ENCODE data around the gene NUMB.
A peak's percentile ranks its signal among the peaks of the same experiment; 100 is the strongest.

NUMB gene

GRCh38 chr14:73368616-73369015 lies 89.7 kb downstream of the NUMB start:
- TF ChIP-seq GATA2 (IDR thresholded peaks at IDR 0.05; ENCODE audit: low read depth, low read length), result no peak
- TF ChIP-seq GATA3 (IDR thresholded peaks at IDR 0.05; ENCODE audit: low read depth, low read length), result no peak

- TF ChIP-seq GATA3 (IDR thresholded peaks at IDR 0.05; ENCODE audit: low read depth, low read length) (no peak), GATA2 (IDR thresholded peaks at IDR 0.05; ENCODE audit: low read depth, low read length) (no peak)
Observed at GRCh38 chr14:73365727-73366126, 92.6 kb downstream of the NUMB start.

GRCh38 chr14:73364559-73364958 lies 93.8 kb downstream of the NUMB start:
- TF ChIP-seq GATA3 (IDR thresholded peaks at IDR 0.05; ENCODE audit: low read depth, low read length) (no peak), GATA2 (IDR thresholded peaks at IDR 0.05; ENCODE audit: low read depth, low read length) (no peak)

GRCh38 chr14:73359445-73359844 lies 98.9 kb downstream of the NUMB start:
- TF ChIP-seq GATA3 (IDR thresholded peaks at IDR 0.05; ENCODE audit: low read depth, low read length), result no peak
- TF ChIP-seq GATA2 (IDR thresholded peaks at IDR 0.05; ENCODE audit: low read depth, low read length), result no peak

- TF ChIP-seq GATA3 (IDR thresholded peaks at IDR 0.05; ENCODE audit: low read depth, low read length) (no peak), GATA2 (IDR thresholded peaks at IDR 0.05; ENCODE audit: low read depth, low read length) (no peak)
Observed at GRCh38 chr14:73358187-73358586, 100.2 kb downstream of the NUMB start.

GRCh38 chr14:73344319-73344718 lies 114.0 kb downstream of the NUMB start:
- TF ChIP-seq GATA2 (IDR thresholded peaks at IDR 0.05; ENCODE audit: low read depth, low read length), result no peak
- TF ChIP-seq GATA3 (IDR thresholded peaks at IDR 0.05; ENCODE audit: low read depth, low read length), result no peak

GRCh38 chr14:73342670-73343069 lies 115.7 kb downstream of the NUMB start:
- TF ChIP-seq GATA3 (IDR thresholded peaks at IDR 0.05; ENCODE audit: low read depth, low read length) (no peak), GATA2 (IDR thresholded peaks at IDR 0.05; ENCODE audit: low read depth, low read length) (no peak)

- no peak for TF ChIP-seq GATA3 (IDR thresholded peaks at IDR 0.05; ENCODE audit: low read depth, low read length)
- TF ChIP-seq GATA2 (IDR thresholded peaks at IDR 0.05; ENCODE audit: low read depth, low read length), result no peak
Observed at GRCh38 chr14:73339846-73340595, 118.3 kb downstream of the NUMB start.

GRCh38 chr14:73339206-73339605 lies 119.1 kb downstream of the NUMB start:
- TF ChIP-seq GATA3 (IDR thresholded peaks at IDR 0.05; ENCODE audit: low read depth, low read length) (no peak), GATA2 (IDR thresholded peaks at IDR 0.05; ENCODE audit: low read depth, low read length) (peak; percentile 10; the same call in 1 of the 2 replicates)

GRCh38 chr14:73338551-73338950 lies 119.8 kb downstream of the NUMB start:
- TF ChIP-seq GATA3 (IDR thresholded peaks at IDR 0.05; ENCODE audit: low read depth, low read length) (no peak), GATA2 (IDR thresholded peaks at IDR 0.05; ENCODE audit: low read depth, low read length) (no peak)

- no peak for TF ChIP-seq GATA2 (IDR thresholded peaks at IDR 0.05; ENCODE audit: low read depth, low read length)
- TF ChIP-seq GATA3 (IDR thresholded peaks at IDR 0.05; ENCODE audit: low read depth, low read length), result no peak
Observed at GRCh38 chr14:73333031-73333430, 125.3 kb downstream of the NUMB start.

GRCh38 chr14:73325630-73326299 lies 132.6 kb downstream of the NUMB start:
- no peak for TF ChIP-seq GATA2 (IDR thresholded peaks at IDR 0.05; ENCODE audit: low read depth, low read length)
- no peak for TF ChIP-seq GATA3 (IDR thresholded peaks at IDR 0.05; ENCODE audit: low read depth, low read length)

GRCh38 chr14:73325063-73325462 lies 133.3 kb downstream of the NUMB start:
- TF ChIP-seq GATA2 (IDR thresholded peaks at IDR 0.05; ENCODE audit: low read depth, low read length) (no peak), GATA3 (IDR thresholded peaks at IDR 0.05; ENCODE audit: low read depth, low read length) (no peak)

- TF ChIP-seq GATA3 (IDR thresholded peaks at IDR 0.05; ENCODE audit: low read depth, low read length) (no peak), GATA2 (IDR thresholded peaks at IDR 0.05; ENCODE audit: low read depth, low read length) (no peak)
Observed at GRCh38 chr14:73324533-73324932, 133.8 kb downstream of the NUMB start.

- TF ChIP-seq GATA3 (IDR thresholded peaks at IDR 0.05; ENCODE audit: low read depth, low read length) (no peak), GATA2 (IDR thresholded peaks at IDR 0.05; ENCODE audit: low read depth, low read length) (no peak)
Observed at GRCh38 chr14:73323896-73324399, 134.4 kb downstream of the NUMB start.
